ENCODE measurements around the gene VAC14.

DNA sequence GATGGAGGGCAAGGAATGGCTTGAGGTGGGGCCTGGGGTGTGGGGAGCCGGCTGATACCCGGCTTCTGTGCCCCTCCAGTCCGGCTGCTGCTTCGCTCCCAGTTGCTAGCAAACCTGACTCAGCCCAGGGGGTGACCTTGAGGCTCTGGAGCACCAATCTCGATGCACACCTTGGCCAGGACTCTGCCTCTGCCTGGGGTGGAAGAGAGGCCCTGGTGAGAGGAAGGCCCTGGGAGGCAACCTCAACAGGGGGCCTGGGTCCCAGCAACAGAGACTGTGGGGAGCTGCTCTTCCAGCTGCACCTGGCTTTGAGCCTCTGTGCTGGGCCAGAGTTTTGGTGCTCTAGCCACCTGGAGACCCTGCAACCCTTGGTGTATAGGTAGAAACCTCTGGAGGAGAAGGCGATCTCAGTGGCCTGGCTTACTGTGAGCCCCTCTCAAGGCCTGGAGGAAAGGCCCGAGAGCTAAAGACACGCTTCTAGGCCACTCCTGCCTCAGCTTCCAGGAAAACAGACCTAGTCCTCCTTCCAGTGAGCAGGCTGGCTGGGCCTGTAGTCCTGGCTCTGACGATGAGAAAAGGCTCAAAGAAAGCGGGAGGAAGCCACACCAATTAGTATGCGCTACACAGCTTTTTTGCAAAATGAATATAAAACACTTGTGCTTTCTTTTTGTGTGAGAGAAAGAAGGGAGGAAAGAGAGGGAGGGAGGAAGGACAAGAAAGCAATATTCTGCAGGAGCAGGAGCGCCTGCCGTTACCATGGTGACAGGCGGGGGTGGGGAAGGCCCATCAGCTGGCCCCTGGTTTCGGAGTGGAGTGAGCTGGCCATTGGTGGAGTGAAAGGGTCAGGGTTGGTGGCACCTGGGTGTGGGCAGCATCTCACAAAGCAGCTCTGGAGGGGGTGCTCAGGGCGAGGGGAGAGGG, 51.0 kb downstream of the VAC14 start:
- TF ChIP-seq, protein P1, sequence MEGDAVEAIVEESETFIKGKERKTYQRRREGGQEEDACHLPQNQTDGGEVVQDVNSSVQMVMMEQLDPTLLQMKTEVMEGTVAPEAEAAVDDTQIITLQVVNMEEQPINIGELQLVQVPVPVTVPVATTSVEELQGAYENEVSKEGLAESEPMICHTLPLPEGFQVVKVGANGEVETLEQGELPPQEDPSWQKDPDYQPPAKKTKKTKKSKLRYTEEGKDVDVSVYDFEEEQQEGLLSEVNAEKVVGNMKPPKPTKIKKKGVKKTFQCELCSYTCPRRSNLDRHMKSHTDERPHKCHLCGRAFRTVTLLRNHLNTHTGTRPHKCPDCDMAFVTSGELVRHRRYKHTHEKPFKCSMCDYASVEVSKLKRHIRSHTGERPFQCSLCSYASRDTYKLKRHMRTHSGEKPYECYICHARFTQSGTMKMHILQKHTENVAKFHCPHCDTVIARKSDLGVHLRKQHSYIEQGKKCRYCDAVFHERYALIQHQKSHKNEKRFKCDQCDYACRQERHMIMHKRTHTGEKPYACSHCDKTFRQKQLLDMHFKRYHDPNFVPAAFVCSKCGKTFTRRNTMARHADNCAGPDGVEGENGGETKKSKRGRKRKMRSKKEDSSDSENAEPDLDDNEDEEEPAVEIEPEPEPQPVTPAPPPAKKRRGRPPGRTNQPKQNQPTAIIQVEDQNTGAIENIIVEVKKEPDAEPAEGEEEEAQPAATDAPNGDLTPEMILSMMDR (IDR thresholded peaks at IDR 0.05), result no peak
- no peak for TF ChIP-seq POLR2A (IDR thresholded peaks at IDR 0.05)

All from lower leg skin (tissue), 3 donors.